ENCODE results near the gene PROZ. TPM values are rescaled to one million over a fixed set of nuclear protein-coding genes. Genes with fewer than 3 reads are reported as not detected.

PROZ gene
- total RNA-seq, 1 donor = not detected

DNA sequence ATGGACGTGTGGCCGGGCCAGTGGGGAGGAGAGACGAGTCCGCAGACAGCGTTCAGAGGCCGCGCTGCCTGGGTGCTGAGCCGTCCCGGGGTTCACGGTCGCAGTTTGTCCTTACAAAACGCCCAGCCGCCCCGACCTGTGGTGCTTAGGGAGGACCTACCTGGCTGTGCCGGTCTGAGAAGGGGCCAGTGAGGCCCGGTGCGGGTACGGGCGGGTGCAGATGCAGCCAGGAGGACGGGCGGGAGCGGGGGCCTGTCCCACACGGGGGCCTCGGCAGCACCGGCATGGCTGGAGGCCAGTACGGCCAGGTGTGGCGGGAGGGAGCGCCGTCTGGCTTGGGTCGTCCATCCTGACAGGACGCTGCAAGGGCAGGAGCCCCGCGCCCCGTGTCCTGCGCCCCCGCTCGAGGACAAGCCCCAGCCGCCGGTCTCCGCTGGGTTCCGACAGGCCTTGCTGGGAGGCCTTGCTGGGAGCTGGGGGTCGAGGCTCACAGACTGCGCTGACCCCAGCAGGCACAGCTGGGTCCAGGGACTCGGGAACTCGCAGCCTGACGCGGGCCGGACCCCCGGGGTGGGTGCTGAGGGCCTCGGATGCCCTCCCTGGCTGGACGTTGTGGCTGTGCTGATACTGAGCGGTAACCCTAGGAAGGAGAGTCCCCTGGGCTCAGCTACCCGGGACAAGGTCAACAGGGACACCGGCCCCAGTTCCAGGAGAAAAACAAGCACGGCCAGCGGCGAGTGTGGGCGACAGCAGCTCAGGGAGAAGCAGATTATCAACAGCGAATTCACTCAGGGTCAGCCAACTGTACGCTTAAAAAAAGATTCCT is 5.3 kb upstream of the PROZ start:
- TF ChIP-seq, protein P1, sequence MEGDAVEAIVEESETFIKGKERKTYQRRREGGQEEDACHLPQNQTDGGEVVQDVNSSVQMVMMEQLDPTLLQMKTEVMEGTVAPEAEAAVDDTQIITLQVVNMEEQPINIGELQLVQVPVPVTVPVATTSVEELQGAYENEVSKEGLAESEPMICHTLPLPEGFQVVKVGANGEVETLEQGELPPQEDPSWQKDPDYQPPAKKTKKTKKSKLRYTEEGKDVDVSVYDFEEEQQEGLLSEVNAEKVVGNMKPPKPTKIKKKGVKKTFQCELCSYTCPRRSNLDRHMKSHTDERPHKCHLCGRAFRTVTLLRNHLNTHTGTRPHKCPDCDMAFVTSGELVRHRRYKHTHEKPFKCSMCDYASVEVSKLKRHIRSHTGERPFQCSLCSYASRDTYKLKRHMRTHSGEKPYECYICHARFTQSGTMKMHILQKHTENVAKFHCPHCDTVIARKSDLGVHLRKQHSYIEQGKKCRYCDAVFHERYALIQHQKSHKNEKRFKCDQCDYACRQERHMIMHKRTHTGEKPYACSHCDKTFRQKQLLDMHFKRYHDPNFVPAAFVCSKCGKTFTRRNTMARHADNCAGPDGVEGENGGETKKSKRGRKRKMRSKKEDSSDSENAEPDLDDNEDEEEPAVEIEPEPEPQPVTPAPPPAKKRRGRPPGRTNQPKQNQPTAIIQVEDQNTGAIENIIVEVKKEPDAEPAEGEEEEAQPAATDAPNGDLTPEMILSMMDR (IDR thresholded peaks at IDR 0.05; ENCODE audit: insufficient read depth, low read length) = no peak
- peak overlapping the region; percentile 39 for H3K4me3 ChIP-seq (ENCODE audit: low read depth, low read length)
- DNase-seq (ENCODE audit: low read depth) = no peak

DNA sequence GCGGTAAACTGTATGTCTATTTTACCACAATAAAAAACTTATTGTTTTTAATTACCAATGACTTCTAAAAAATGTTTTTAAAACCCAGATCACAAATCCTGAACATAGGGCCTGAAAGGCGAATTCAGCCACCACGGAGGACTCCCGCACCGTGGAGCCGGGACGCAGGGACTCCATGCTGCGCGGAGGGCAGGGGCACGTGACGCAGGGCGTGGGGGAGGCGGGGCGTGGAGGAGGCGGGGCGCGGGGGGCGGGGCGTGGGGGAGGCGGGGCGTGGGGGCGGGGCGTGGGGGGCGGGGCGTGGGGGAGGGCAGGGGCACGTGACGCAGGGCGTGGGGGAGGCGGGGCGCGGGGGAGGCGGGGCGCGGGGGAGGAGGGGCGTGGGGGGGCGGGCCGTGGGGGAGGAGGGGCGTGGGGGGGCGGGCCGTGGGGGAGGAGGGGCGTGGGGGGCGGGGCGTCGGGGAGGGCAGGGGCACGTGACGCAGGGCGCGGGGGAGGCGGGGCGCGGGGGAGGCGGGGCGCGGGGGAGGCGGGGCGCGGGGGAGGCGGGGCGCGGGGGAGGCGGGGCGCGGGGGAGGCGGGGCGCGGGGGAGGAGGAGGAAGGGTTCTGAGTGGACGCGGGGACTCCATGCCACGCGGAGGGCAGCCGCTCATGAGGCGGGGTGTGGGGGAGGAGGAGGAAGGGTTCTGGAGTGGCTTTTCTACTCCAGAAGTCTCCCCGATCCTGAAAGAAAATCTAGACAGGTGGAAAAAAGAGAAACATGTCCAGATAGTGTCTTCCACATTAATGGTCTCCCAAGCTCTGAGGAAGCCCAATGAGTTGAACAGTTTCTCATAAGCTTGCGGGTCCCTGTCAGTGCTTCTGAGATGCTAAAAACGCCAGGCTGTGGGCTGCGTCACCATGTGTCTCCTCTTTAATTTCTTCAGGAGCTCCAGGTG is 4.4 kb upstream of the PROZ start:
- TF ChIP-seq, protein P1 (IDR thresholded peaks at IDR 0.05; ENCODE audit: insufficient read depth, low read length) = no peak
- peak overlapping the region; percentile 48 for H3K4me3 ChIP-seq (ENCODE audit: low read depth, low read length)
- DNase-seq (ENCODE audit: low read depth) = peak; percentile 66

DNA sequence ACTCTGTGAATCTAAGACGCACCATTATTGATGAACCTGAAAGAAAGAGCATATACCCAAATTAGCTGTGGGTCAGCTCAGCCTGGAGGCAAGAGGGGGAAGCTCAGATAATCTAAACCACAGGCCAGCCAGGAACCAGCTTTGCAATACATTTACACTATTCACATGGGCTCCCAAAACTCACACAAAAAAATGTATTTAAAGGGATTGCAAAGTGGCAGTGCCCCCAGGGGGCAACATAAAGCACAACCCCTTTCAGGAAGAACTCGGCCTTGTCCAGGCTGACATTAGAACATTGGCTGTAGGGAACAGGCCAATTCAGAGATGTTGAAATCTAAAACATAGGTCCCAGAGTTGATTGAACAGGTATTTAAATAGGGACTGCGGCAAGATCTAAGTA is 3.2 kb upstream of the PROZ start:
- H3K4me3 ChIP-seq (ENCODE audit: low read depth, low read length) = no peak overlapping the region
- TF ChIP-seq, protein P1 (IDR thresholded peaks at IDR 0.05; ENCODE audit: insufficient read depth, low read length) = no peak
- no peak for DNase-seq (ENCODE audit: low read depth)

DNA sequence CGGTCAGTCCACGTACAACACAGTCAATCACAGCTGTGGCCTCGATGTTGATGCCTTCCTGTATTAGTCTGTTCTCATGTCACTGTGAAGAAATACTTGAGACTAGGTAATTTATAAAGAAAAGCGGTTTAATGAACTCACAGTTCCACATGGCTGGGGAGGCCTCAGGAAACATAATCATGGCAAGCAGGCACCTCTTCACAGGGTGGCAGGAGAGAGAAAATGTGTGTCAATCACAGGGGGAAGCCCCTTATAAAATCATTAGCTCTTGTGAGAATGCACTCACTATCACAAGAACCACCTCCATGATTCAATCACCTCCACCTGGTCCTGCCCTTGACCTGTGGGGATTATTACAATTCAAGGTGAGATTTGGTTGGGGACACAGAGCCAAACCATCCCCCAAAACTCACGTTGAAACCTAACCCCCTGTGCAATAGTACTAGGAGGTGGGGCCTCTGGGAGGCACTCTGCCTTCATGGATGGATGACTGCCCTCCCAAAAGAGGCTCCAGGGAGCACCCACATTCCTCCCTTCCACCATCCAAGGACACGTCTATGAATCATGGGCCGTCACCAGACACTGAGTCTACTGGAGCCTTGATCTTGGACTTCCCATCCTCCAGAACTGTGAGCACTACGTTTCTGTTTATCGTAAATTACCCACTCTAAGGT is 2.3 kb upstream of the PROZ start:
- TF ChIP-seq, protein P1 (IDR thresholded peaks at IDR 0.05; ENCODE audit: insufficient read depth, low read length) = no peak
- DNase-seq (ENCODE audit: low read depth) = no peak
- no peak overlapping the region for H3K4me3 ChIP-seq (ENCODE audit: low read depth, low read length)

DNA sequence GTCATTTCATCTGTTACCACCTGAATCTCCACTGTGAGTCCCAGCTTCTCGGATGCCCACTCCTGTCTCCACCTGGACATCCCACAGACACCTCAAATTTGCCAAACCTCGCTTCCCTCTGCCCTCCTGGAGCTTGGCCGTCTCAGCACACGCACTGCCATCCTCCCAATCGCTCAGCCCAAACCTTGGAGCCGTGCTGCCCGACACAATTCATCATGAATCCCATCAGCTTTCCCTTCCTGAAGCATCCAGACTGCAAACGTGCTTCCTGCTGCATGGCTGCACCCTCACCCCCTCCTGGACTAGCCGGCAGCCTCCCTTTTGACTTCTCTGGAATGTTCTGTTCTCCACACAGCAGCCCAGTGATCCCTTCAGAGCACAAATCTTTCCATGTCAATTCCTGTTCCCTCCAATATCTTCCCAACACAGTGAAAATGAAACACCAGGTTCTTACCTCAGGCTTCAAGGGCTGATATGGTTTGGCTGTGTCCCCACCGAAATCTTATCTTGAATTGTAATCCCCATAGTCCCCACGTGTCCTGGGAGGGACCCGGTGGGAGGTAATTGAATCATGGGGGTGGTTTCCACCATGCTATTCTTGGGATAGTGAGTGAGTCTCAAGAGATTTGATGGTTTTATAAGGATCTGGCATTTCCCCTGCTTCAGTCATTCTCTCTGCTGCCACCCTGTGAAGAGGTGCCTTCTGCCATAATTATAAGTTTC is 1.1 kb upstream of the PROZ start:
- H3K4me3 ChIP-seq (ENCODE audit: low read depth, low read length) = no peak overlapping the region
- TF ChIP-seq, protein P1 (IDR thresholded peaks at IDR 0.05; ENCODE audit: insufficient read depth, low read length) = no peak
- DNase-seq (ENCODE audit: low read depth) = peak; percentile 2

DNA sequence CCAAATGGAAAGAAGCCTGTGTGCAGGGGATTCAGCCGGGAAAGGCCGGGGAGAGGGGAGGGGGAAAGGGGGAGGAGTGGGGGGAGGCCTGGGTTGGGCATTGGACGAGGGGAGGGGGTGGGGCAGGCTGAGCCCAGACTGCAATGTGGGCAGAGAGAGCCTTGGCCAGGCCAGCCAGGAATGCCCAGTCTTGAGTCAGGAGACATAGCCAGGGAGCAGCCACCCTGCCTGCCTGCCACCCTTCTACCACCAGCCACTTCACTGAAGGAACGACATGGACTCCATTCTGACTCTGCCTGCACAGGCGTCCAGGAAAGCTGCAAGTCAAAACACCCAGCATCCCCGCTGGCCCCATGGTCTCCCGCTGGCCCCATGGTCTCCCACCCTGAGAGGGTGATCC is 498 bp downstream of the PROZ start:
- H3K4me3 ChIP-seq (ENCODE audit: low read depth, low read length) = no peak overlapping the region
- TF ChIP-seq, protein P1 (IDR thresholded peaks at IDR 0.05; ENCODE audit: insufficient read depth, low read length) = no peak
- DNase-seq (ENCODE audit: low read depth) = no peak

Data from fibroblast of the aortic adventitia (primary cell).